ENCODE results near the gene ACOX1. TPM values are rescaled to one million over a fixed set of nuclear protein-coding genes. Genes with fewer than 3 reads are reported as not detected.
A peak's percentile ranks its signal among the peaks of the same experiment; 100 is the strongest.

The ACOX1 gene
- 15.6 TPM for polyA plus RNA-seq (2013, experiment 1 of 2; ENCODE audit: insufficient read length)
- 15.3 TPM for polyA plus RNA-seq (2013, experiment 2 of 2; ENCODE audit: insufficient read length)

DNA sequence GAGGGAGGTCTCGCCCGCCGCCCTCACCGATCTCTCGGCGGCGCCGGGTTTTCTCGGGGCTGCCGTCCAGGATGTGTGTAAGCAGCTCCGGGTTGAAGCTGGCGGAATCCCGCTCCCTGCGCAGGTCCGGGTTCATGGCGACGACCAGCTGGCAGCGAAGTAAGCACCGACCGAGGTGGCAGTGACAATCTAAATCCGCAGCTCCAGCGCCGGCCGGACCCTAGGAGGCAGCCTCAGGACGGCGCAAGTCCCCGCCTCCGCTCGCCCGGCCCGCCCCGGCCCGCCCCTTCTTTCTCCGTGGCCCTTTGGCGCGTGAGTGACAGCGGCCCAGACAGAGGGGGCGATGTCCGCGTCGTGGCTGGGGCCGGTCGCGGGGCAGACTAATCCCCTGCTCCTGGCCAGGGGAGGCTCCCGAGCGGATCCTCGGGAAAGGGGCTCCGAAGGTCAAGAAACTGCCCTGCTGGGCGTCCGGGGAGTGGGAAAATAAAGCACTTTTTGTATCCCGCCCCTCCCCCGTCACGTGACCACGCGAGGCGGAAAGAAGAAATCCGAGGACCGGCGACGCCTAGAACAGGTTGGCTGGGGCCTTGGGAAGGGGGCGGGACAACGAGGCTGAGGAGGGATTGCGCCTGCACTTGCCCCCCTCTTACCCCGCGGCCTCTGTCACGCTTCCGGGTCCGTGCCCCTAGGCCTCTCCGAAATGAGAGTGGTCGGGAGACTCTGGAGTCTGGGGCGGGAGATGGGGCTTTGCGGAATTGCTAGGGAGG, at the start of gene ACOX1, which contains the start of gene TEN1:
Gene ACOX1, minus strand, starts transcription at position 229 of the 767 bp plus-strand sequence. Its CDS starts 93 bp downstream, at position 136.
Gene TEN1, plus strand, starts transcription at position 303 of the 767 bp plus-strand sequence. CDS start 6,953 bp downstream, outside the sequence.
- peak; percentile 98 for DNase-seq

DNA sequence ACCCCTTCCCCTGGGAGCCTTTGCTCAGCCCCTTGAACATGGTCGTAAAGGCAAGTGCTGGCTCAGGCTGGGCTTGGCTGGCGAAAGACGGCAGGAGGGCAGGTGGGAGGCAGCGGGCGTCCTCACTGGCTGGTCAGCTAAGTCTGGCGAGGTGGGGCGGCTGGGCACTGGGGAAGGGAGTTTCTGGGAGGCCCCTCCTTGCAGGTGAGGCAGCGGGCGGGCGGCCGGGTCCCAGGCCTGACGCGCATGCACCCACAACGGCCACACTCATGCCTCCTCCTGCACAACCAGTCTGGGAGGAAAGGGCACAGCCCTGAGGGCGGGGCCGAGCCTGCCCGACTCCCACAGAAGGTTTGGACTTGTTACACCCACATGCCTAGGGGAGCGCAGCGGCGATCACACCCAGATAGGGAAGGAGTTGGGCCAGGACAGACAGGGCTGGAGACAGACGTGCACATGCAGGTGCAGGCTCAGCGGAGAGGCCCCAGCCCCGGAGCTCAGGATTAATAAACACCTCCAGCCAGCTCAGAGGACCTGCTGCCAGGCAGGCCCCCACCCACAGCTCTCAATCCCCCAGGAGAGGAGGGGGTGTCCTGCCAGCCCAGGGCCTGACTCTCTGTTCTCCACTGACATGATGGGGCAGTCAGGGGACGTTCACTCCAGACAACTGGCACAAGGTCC, 48.3 kb upstream of the ACOX1 start, which contains the start of gene EVPL:
Gene EVPL, minus strand, starts transcription at position 148 of the 681 bp plus-strand sequence. Its CDS starts 108 bp downstream, at position 40.
- DNase-seq: no peak

DNA sequence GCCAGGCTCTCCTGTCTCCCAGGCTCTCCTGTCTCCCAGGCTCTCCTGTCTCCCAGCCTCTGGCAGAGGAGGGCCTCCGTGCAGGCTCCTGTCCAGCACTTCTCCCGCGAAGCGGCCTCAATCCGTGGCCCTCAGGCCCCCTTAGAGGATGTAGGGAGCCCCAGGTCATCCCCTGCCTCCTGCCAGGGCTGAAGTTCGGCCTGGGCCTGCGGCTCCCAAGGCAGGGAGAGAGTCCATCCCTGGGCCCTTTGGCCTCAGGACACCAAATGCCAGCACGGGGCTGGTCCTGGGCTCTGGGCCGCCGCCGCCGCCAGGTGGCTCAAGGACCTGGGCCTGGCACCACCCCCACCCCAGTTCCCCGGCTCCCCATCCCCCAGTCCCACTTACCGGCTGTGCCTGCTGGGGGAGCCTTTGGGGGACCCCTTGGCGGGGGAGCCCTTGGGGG, 47.8 kb upstream of the ACOX1 start:
- no peak for DNase-seq

DNA sequence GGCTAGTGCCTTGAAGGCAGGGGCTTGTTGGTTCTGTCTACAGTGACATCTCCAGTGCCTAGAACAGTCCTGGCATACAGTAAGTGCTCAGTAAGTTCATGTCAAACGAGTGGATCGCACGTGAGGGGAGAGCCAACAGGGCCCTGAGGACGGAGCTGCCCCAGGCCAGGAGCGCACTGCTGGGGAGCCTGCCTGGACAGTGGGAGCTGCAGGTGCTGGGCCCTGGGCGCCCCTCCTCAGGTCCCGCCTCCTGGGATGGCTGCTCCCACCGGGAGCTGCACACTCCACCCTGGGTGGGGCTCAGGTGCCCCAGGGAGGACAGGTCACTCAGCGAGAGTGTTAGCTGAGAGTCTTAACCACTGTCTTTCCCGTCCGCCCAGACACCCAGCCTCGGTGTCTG, 46.3 kb upstream of the ACOX1 start:
- DNase-seq: no peak

DNA sequence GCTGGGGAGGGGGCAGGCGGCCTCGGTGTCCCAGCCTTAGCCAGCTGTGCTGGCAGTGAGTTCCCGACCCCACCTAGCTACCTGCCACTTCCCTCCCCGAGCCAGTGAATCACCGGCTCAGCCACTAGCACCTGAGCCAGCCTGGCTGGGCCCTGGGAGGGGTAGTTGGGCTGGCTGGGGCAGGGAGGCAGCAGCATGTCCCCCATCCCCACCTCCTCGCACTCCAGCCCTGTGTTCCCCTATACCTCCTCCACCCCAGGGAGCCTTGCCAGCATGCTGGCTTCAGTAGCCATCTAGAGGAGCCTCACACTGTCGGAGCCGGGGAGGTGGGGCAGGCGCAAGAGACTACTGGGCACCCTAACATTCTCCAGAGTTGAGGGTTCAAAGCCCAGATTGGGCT, 45.4 kb upstream of the ACOX1 start:
- no peak for DNase-seq

DNA sequence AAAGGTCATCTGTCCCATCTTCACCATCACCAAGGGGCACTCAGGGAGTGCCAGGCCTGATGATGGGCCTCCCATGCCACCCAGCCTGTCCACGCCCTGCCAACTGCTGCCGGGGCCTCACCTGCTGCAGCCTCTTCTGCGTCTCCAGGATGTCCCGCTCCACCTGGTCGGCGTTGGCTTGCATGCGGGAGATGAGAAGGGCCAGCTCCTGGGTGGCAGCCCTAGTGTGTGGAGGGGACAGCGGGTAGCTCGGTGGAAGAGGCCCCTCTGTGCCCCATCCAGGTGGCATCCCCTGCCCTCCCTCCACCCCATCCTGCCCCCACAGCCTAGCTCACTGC, 44.9 kb upstream of the ACOX1 start:
- DNase-seq: no peak

DNA sequence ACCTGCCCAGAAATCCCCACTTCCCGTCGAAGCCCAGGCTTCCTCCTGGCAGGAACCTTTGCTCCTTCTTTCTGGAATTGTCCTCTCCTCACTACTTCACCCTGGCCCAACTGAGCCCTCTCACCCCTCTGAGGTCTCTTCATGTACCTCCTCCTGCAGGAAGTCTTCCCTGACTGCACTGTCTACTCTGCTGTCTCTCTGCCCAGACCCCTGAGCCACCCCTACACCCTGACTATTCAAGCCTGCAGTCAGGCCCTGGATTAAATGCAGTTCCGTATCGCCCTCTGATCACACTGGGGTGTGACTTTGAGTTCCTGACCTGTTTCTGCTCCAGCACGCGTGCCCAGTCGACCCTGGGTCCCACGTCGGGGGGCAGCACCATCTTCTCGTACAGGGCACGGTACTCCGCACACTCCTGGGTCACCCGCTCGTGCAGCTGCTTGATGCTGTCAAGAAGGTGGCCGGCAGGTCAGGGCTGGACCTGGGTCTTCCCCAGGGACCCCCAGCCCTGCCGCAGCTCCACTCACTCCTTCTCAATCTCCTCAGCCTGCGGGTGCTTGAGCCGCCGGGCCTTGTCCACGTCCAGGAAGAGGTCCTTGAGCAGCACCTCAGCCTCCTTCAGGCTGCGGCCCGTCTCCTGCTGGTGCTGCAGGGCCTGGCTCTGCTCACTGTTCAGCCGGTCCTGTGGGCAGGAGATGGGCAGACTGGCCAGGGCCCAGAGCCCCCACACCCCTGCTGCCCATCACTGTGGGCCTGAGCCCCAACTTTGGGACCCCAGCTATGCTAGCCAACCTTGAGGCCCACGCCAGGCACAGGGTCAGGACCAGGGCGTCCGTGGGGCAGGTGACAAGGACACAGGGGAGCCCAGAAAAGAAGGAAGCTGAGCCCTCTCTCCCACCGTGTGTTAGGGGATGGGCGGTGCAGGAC, 44.3 kb upstream of the ACOX1 start:
- no peak for DNase-seq

DNA sequence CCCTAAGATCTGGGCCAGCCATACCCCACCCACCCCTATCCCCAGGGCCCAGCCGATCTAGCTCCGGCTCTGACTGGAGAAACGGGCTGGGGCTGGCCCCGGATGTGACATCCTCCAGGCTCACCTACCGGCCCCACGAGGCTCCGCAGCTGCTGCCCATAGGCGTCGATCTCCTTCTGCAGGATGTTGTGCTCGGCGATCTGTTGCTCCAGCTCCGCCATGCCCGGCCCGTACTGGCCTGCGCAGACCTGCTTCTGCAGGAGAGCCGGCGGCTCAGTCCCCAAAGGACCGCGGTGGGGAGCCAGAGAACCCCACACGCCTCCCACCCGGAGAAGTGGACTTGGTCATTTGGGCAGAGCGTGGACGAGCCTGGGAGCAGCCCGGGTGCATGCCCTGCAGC, 43.3 kb upstream of the ACOX1 start:
- DNase-seq: no peak

DNA sequence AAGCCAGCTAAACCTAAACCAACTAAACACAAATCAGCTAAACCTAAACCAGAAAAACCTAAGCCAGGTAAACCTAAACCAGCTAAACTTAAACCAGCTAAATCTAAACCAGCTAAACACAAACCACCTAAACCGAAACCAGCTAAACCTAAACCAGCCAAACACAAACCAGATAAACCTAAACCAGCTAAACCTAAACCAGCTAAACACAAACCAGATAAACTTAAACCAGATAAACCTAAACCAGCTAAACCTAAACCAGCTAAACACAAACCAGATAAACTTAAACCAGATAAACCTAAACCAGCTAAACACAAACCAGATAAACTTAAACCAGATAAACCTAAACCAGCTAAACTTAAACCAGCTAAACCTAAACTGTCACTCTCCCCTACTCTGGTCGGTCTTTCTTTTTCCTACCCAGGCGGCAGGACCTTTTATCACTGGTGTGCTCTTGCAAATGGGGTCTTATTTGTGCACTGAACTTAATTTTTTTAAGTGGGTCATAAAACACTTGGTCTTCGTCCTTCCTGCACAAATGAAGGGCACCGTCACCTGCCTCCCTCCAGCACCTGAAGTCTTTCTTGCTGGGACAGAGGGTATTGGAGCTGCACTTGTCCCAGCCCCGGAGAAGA, 41.0 kb upstream of the ACOX1 start:
- no peak for DNase-seq

DNA sequence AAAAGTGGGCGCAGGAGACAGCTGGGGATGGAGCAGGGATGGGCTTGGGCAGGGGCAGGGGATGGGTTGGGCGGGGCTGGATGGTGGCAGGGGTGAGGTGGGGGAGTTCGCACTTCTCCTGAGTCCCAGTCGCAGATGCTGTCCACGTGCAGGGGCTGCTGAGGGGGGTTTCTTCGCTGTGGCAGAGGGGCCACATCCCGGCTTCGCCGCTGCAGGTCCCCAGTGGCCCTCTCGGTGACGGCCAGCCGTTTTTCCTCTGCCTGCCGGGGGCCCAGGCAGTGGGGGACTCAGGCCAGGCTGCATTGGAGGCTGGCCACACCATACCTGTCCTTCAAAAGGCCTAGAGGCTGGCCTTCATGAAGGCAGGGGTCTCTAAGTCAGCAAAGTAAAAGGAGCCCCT, 39.8 kb upstream of the ACOX1 start:
- no peak for DNase-seq

DNA sequence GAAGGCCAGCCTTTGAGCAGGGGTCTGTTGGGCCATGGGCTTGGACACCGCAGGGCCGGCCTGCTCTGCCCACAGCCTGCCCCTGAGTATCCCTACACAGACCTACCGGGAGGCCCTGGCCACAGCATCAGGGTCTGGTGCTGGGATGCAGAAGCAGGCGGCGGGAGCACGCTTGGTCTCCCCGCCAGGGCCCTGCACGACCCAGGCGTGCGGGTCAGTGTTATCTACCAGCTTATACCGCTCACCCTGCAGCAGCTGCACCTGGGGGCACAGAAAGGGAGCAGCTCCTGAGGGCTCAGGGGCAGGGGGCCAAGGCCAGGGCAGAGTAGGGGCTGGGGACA, 39.3 kb upstream of the ACOX1 start:
- DNase-seq: no peak

DNA sequence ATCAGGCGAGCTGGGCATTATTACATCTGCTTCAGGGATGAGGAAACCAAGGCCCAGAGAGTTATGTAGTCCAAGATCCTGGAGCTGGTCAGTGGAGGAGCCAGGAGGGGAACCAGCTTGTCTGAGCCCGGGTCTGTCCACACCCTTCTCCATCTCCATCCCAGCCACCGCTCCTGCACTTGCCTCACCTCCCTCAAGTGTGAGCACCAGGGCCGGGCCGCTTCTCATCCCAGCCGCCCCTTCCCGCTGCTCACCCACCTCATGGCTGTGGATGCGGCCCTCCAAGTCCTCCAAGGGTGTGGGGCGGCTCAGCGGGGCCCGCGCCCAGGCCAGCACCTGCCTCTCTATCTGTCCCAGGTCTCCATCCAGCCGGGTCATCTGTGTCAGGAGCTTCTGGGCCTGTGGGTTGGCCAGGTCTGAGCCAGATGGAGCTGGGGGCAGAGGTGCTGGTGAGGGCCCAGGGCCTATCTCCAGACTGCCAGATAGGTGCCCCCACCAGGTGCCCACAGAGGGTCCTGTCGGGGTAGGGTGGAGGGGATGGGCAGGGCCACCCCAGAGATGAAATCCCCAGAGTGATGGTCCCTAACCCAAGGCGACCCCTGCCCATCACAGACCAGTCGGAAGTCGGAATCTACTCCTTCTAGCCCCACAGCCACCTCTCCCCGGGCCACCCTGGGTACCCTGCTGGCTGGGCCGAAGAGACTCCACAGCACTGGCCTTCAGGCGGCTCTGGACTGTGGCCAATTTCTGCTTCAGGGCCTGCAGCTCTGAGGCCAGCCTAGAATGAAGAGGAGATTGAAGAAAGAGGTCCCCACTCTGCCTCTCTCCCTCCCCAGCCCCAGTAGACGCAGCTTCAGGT, 38.7 kb upstream of the ACOX1 start:
- DNase-seq: no peak

DNA sequence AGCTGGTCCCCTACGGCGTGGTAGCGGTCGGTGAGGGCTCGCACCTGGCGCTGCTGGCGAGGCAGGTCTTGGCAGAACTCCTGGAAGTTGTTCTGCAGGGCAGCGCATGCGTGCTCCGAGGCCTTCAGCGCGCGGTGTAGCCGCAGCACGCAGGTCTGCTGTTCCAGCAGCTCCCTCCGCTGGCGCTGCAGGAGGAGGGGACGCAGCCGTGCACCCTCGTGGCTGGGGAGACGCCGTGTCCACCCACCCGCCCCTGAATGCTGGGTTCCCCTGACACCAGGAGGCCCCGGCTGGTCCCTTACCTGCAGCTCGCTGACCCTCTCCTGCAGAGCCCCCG, 35.9 kb upstream of the ACOX1 start:
- no peak for DNase-seq

DNA sequence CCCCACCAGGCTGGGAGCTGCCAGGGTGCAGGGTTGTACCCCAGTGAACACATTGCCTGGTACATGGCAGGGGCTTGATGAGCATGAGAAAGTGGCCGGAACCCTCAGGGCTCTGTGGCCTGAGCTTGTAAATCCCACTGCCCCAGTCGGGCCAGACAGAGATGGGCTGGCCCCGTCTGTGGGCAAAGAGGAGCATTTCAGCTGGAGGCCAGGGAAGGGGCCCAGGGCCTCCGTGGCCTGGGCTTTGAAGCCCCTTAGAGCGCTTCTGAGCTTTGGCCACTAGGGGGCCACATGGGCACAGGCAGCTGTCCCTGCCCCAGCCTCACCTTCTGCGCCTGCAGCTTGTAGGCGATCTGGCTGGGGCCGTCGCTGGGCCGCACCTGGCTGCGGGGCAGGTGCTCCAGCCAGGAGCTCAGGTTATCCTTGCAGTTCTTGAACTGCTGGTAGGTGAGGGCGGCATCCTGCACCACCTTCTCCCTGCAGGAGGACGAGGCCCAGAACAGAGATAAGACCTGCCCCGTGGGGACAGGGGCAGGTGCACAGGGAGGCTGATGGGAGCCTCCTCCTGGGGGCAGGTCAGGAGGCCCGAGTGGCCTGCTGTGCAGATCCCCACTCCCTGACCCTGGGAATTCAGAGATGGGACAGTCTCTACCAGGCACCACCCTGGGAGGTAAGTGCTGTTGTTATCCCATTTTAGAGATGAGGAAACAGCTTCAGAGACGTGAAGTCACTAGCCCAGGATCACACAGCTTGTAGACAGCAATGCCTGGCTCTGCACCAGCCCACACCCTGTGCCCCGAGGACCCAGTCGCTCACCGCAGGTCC, 35.3 kb upstream of the ACOX1 start:
- DNase-seq: peak; percentile 64

DNA sequence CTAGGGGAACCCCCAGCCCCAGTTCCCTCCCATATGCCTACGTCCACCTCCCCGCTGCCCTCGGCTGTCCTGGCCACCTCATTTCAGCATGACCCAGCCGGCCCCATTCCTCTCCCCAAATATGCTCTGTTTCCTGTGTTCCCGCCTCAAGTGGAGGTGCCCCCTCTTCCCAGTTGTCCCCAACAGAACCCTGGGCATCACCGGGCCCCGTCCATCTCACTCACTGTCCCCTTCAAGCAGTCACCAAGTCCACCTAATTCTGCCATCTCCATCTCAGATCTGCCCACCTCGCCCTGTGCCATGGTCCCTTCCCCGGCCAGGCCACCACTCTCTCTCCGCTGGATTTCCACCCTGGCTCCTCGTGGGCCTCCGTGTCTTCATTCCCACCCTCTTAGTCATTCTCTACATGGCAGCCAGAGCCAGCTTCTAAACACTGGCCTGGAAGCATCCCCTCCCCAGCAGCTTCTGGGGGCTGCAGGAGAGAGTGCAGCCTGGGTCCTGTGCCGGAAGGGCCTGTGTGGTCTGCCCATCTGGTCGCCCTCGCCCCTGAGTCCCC, 34.5 kb upstream of the ACOX1 start:
- DNase-seq: no peak

DNA sequence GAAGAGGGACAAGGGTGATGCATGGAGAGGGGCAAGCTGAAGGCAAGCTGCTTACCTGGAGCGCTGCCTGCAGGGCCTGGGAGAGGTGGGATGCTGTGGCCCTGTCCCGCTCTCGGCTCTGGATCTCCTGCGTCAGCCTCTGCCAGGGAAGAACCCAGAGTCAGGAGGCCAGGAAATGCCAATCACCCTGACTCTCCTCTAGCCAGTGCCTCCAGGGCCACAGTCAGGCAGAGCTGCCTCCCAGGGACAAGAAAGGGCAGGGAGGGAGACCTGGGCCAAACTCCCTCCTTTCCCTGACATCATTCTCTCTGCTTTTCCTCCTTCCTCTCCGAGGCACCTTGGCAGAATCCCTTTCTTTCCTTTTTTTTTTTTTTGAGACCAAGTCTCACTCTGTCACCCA, 33.0 kb upstream of the ACOX1 start:
- no peak for DNase-seq

DNA sequence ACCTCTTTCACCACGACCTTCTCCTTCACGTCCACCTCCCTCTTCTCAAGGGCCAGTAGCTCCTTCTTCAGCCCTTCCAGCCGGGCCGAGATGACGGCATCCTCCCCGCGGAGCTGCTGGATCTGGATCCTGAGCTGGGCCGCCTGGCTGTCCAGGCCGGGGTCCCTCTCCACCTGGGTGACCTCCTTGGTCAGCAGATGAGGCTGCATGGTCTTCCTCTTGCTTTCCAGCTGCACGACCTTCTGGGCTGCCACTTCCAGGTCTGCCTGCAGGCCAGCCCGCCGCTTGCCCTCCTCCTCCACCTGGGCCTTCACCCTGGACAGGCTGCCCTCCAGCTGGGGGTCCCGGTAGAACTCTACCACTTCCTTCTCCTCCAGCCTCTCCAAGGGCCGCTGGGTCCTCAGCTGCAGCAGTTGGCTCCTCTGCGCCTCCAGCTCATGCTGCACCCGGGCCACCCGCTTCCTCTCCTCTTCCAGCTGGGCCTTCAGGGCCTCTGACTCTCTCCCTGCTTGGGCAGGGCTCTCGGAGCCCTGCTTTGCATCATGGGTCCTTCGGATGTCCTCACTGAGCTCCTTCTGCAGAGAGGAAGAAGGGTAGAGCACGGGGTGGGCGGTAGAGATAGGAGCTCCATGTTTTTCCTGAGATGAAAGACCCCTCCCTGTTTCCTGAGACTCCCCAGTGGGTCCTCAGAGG, 31.1 kb upstream of the ACOX1 start:
- no peak for DNase-seq

DNA sequence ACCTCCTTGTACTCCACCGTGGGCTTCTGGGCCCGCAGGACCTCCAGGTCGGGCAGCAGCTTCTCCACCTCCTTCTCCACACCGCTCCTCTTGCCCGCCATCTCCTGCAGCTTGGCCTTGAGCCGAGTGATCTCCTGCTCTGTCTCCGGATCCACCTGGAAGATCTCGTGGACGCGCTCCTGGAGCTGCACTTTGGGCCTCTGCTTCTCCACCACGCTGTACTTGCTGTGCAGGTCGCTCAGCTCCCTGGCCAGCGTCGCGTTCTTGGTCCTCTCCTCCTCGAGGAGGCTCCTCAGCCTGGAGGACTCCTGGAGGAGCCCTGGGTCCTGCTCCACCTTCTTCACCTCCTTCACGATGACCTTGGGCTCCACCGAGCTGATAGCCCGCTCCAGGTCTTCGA, 30.5 kb upstream of the ACOX1 start:
- DNase-seq: no peak

DNA sequence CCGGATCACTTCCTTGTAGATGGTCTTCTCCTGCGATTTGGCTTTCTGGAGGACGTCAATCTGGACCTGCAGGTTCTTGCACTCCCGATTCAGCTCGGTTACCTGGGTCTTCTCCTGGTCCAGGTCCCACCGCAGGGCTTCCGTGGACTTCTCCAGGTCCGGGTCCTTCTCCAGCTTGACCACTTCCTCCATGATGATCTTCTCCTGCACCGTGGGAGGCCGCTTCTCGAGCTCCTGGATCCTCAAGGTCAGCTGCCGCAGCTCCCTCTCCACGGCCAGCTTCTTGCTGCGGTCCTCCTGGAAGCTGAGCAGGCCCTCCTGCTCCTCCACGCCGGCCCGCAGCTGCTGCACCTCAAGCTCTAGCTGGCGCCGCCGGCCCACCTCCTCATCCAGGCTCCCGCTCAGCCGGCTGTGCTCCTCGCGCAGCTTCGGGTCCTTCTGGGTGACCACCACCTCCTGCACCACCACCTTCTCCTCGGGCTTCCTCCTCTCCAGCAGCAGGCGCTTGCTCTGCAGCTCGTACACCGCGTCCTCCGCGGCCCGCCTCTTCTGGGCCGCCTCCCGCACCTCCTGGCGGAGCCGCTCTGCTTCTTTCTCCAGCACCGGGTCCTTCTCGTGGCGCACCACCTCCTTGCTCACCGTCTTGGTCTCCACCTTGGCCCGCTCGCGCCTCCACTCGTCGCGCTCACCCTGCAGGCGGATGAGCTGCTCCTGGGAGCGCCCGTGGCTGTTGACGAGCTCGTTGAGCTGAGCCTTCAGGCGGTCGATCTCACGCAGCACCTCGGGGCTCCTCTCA, 29.9 kb upstream of the ACOX1 start:
- no peak for DNase-seq
